Measurements from ENCODE around the gene PACRG. TPM values are rescaled to one million over a fixed set of nuclear protein-coding genes. Genes with fewer than 3 reads are reported as not detected.

Gene PACRG
- total and polyA plus RNA-seq, 5 donors from 2014 or later: 0.44 to 1.2 (median 0.87) TPM; not detected in 2

- no peaks in the 10 kb centered on the region for H3K4me1 ChIP-seq (ENCODE audit: control insufficient read depth, insufficient read depth, low read length, poor library complexity, severe bottlenecking)
- no peak overlapping the region for H3K27ac ChIP-seq (ENCODE audit: insufficient read depth, low read length, poor library complexity, severe bottlenecking)
- H3K4me3 Mint-ChIP-seq: no peak overlapping the region
- no peaks in the 10 kb centered on the region for H3K9me3 ChIP-seq (ENCODE audit: control insufficient read depth in 2 of 2, low read length in 2 of 2)
- DNase-seq (peak in 1 of 3 donors; percentile 6), ATAC-seq (ENCODE audit: low read depth in 2 of 2) (no peak)
- no peak overlapping the region for H3K4me3 ChIP-seq (ENCODE audit: low read depth, low read length)
- no peaks in the 10 kb centered on the region for H3K36me3 Mint-ChIP-seq
- no peaks in the 10 kb centered on the region for H3K27me3 Mint-ChIP-seq
- peaks cover 0 to 2% (median 0%) of the 10 kb centered on the region in 7 donors for H3K9me3 Mint-ChIP-seq
- H3K36me3 ChIP-seq (ENCODE audit: control insufficient read depth, insufficient read depth, low read length): no peaks in the 10 kb centered on the region
- H3K27me3 ChIP-seq (ENCODE audit: control insufficient read depth, insufficient read depth, low read length): no peaks in the 10 kb centered on the region
- no peak overlapping the region for H3K27ac Mint-ChIP-seq
- H3K4me1 Mint-ChIP-seq: peaks cover 0 to 2% (median under 1%) of the 10 kb centered on the region in 4 donors
Measured at GRCh38 chr6:162825597-162825996, 97.8 kb downstream of the PACRG start.

DNA sequence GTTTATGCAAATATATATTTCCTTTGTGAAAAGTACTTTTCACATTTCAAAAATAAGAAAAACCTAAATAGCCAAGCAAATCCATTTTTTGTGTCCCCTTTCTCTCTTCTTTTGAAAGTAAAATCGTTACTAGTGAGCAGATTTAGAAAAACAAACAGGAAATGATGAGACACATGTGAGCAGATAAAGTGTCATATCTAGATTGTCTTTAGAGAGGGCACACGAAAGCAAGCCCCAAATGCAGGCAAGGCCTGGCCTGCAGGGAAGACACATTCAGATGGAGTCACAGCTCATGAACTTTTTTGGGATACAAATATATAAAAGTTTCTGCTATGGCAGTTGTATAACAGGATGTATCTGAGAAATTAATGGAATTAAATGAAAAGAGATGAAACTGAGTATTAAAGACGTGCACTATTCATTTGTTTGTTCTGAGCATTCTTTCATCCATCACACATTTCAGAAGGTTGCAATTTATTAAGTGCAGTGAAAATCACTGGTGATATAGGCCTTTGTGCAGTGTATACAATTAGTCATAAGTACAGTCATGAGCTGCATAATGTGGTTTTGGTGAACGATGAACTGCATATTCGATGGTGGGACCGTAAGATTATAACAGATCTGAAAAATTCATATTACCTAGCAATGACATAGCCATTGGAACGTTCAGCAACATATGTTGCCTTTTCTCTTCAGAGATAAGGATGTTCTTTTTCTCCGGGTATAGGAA, 101.4 kb downstream of the PACRG start:
- H3K4me3 Mint-ChIP-seq: no peak overlapping the region
- peaks cover 0 to 2% (median under 1%) of the 10 kb centered on the region in 4 donors for H3K4me1 Mint-ChIP-seq
- Histone ChIP-seq H3K9me3 (ENCODE audit: control insufficient read depth in 2 of 2, low read length in 2 of 2) (no peaks in the 10 kb centered on the region), H3K27ac (ENCODE audit: insufficient read depth, low read length, poor library complexity, severe bottlenecking) (no peak overlapping the region), H3K4me3 (ENCODE audit: low read depth, low read length) (no peak overlapping the region), H3K4me1 (ENCODE audit: control insufficient read depth, insufficient read depth, low read length, poor library complexity, severe bottlenecking) (no peaks in the 10 kb centered on the region), H3K36me3 (ENCODE audit: control insufficient read depth, insufficient read depth, low read length) (no peaks in the 10 kb centered on the region), H3K27me3 (ENCODE audit: control insufficient read depth, insufficient read depth, low read length) (no peaks in the 10 kb centered on the region)
- ATAC-seq (ENCODE audit: low read depth in 2 of 2): no peak
- peaks cover 0 to 5% (median 0%) of the 10 kb centered on the region in 7 donors for H3K9me3 Mint-ChIP-seq
- no peaks in the 10 kb centered on the region for H3K27me3 Mint-ChIP-seq
- H3K27ac Mint-ChIP-seq: no peak overlapping the region
- DNase-seq: no peak
- no peaks in the 10 kb centered on the region for H3K36me3 Mint-ChIP-seq

- no peak for ATAC-seq (ENCODE audit: low read depth in 2 of 2)
- H3K36me3 Mint-ChIP-seq: no peaks in the 10 kb centered on the region
- Histone ChIP-seq H3K27ac (ENCODE audit: insufficient read depth, low read length, poor library complexity, severe bottlenecking) (no peak overlapping the region), H3K9me3 (ENCODE audit: control insufficient read depth in 2 of 2, low read length in 2 of 2) (no peaks in the 10 kb centered on the region), H3K36me3 (ENCODE audit: control insufficient read depth, insufficient read depth, low read length) (no peaks in the 10 kb centered on the region), H3K4me3 (ENCODE audit: low read depth, low read length) (no peak overlapping the region), H3K27me3 (ENCODE audit: control insufficient read depth, insufficient read depth, low read length) (no peaks in the 10 kb centered on the region), H3K4me1 (ENCODE audit: control insufficient read depth, insufficient read depth, low read length, poor library complexity, severe bottlenecking) (no peaks in the 10 kb centered on the region)
- no peak overlapping the region for H3K27ac Mint-ChIP-seq
- H3K9me3 Mint-ChIP-seq: peaks cover 0 to 9% (median 3%) of the 10 kb centered on the region in 7 donors
- H3K4me1 Mint-ChIP-seq: no peaks in the 10 kb centered on the region
- H3K4me3 Mint-ChIP-seq: no peak overlapping the region
- no peaks in the 10 kb centered on the region for H3K27me3 Mint-ChIP-seq
- no peak for DNase-seq
Measured at GRCh38 chr6:162833776-162834175, 106.0 kb downstream of the PACRG start.

DNA sequence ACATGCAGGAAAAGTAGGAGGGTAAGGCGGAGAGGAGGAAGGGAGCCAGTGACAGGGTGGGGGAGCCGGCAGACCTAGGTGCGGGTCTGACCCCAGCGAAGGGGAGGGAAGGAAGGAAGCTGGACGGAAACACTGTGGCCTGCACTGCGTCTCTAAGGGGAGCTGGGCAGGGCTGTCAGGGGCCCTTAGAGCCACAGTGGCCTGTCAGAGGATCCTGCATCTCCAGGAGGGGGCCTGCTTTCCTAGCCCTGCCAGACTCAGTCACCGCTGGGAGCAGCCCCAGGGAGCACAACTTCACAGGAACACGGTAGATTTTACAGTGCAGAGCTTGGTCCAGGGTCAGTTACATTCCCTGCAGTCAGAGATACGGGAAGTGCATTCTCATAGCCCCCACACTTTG, 118.2 kb downstream of the PACRG start:
- Mint-ChIP-seq H3K4me3 (no peak overlapping the region), H3K27me3 (no peaks in the 10 kb centered on the region), H3K9me3 (peaks cover 0 to 7% (median 2%) of the 10 kb centered on the region in 7 donors), H3K27ac (no peak overlapping the region), H3K36me3 (no peaks in the 10 kb centered on the region), H3K4me1 (no peaks in the 10 kb centered on the region)
- Histone ChIP-seq H3K27ac (ENCODE audit: insufficient read depth, low read length, poor library complexity, severe bottlenecking) (no peak overlapping the region), H3K27me3 (ENCODE audit: control insufficient read depth, insufficient read depth, low read length) (no peaks in the 10 kb centered on the region), H3K36me3 (ENCODE audit: control insufficient read depth, insufficient read depth, low read length) (no peaks in the 10 kb centered on the region), H3K9me3 (ENCODE audit: control insufficient read depth in 2 of 2, low read length in 2 of 2) (no peaks in the 10 kb centered on the region), H3K4me1 (ENCODE audit: control insufficient read depth, insufficient read depth, low read length, poor library complexity, severe bottlenecking) (no peaks in the 10 kb centered on the region), H3K4me3 (ENCODE audit: low read depth, low read length) (no peak overlapping the region)
- no peak for ATAC-seq (ENCODE audit: low read depth in 2 of 2)
- no peak for DNase-seq

- ATAC-seq (ENCODE audit: low read depth in 2 of 2) (no peak), DNase-seq (no peak)
- Mint-ChIP-seq H3K4me3 (no peak overlapping the region), H3K27ac (no peak overlapping the region), H3K27me3 (no peaks in the 10 kb centered on the region), H3K4me1 (no peaks in the 10 kb centered on the region), H3K9me3 (peaks cover 0 to 7% (median 4%) of the 10 kb centered on the region in 7 donors), H3K36me3 (no peaks in the 10 kb centered on the region)
- no peak overlapping the region for H3K4me3 ChIP-seq (ENCODE audit: low read depth, low read length)
- no peaks in the 10 kb centered on the region for H3K9me3 ChIP-seq (ENCODE audit: control insufficient read depth in 2 of 2, low read length in 2 of 2)
- no peaks in the 10 kb centered on the region for H3K4me1 ChIP-seq (ENCODE audit: control insufficient read depth, insufficient read depth, low read length, poor library complexity, severe bottlenecking)
- H3K27ac ChIP-seq (ENCODE audit: insufficient read depth, low read length, poor library complexity, severe bottlenecking): no peak overlapping the region
- H3K36me3 ChIP-seq (ENCODE audit: control insufficient read depth, insufficient read depth, low read length): no peaks in the 10 kb centered on the region
- no peaks in the 10 kb centered on the region for H3K27me3 ChIP-seq (ENCODE audit: control insufficient read depth, insufficient read depth, low read length)
Measured at GRCh38 chr6:162846723-162847122, 118.9 kb downstream of the PACRG start.

DNA sequence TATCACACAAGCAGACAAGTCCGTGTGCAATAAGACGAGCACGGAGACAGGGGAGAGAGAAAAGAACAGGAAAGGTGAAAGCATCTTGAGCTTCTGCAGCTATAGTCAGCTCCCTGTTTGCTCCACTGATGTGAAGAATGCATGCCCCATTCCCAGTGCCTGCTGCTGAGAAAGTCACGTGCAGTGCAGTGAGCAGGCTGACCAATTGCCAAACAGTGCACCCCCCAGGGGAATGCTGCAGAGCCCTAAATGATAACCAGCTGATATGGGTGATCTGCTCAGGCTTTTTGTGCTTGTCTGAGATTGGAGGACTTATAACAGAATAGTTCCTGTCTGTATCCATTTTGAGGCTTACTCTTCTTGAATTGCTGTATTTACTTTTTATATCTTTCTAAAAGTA, 121.5 kb downstream of the PACRG start:
- H3K4me3 ChIP-seq (ENCODE audit: low read depth, low read length): no peak overlapping the region
- Mint-ChIP-seq H3K9me3 (peaks cover 0 to 8% (median 3%) of the 10 kb centered on the region in 7 donors), H3K27ac (no peak overlapping the region), H3K27me3 (no peaks in the 10 kb centered on the region), H3K4me3 (no peak overlapping the region), H3K4me1 (no peaks in the 10 kb centered on the region), H3K36me3 (no peaks in the 10 kb centered on the region)
- no peaks in the 10 kb centered on the region for H3K4me1 ChIP-seq (ENCODE audit: control insufficient read depth, insufficient read depth, low read length, poor library complexity, severe bottlenecking)
- no peaks in the 10 kb centered on the region for H3K36me3 ChIP-seq (ENCODE audit: control insufficient read depth, insufficient read depth, low read length)
- H3K9me3 ChIP-seq (ENCODE audit: control insufficient read depth in 2 of 2, low read length in 2 of 2): no peaks in the 10 kb centered on the region
- no peaks in the 10 kb centered on the region for H3K27me3 ChIP-seq (ENCODE audit: control insufficient read depth, insufficient read depth, low read length)
- ATAC-seq (ENCODE audit: low read depth in 2 of 2) (no peak), DNase-seq (no peak)
- H3K27ac ChIP-seq (ENCODE audit: insufficient read depth, low read length, poor library complexity, severe bottlenecking): no peak overlapping the region

- Mint-ChIP-seq H3K4me1 (no peaks in the 10 kb centered on the region), H3K9me3 (peaks cover 0 to 4% (median 0%) of the 10 kb centered on the region in 7 donors), H3K36me3 (no peaks in the 10 kb centered on the region), H3K4me3 (no peak overlapping the region), H3K27ac (no peak overlapping the region), H3K27me3 (no peaks in the 10 kb centered on the region)
- Histone ChIP-seq H3K36me3 (ENCODE audit: control insufficient read depth, insufficient read depth, low read length) (no peaks in the 10 kb centered on the region), H3K27me3 (ENCODE audit: control insufficient read depth, insufficient read depth, low read length) (no peaks in the 10 kb centered on the region), H3K9me3 (ENCODE audit: control insufficient read depth in 2 of 2, low read length in 2 of 2) (no peaks in the 10 kb centered on the region), H3K4me3 (ENCODE audit: low read depth, low read length) (no peak overlapping the region), H3K27ac (ENCODE audit: insufficient read depth, low read length, poor library complexity, severe bottlenecking) (no peak overlapping the region), H3K4me1 (ENCODE audit: control insufficient read depth, insufficient read depth, low read length, poor library complexity, severe bottlenecking) (no peaks in the 10 kb centered on the region)
- ATAC-seq (ENCODE audit: low read depth in 2 of 2) (no peak), DNase-seq (no peak)
Measured at GRCh38 chr6:162852192-162852591, 124.4 kb downstream of the PACRG start.
